ENCODE results near the gene RERE.

RERE gene

GRCh38 chr1:8543965-8544364 is 273.5 kb downstream of the RERE start:
- TF ChIP-seq CTCF (IDR thresholded peaks at IDR 0.05; ENCODE audit: low read length, missing control alignments): no peak
- DNase-seq (ENCODE audit: low read depth): no peak
- no peak overlapping the region for H3K4me3 ChIP-seq (replicated peaks; ENCODE audit: low read depth, low read length)

DNA sequence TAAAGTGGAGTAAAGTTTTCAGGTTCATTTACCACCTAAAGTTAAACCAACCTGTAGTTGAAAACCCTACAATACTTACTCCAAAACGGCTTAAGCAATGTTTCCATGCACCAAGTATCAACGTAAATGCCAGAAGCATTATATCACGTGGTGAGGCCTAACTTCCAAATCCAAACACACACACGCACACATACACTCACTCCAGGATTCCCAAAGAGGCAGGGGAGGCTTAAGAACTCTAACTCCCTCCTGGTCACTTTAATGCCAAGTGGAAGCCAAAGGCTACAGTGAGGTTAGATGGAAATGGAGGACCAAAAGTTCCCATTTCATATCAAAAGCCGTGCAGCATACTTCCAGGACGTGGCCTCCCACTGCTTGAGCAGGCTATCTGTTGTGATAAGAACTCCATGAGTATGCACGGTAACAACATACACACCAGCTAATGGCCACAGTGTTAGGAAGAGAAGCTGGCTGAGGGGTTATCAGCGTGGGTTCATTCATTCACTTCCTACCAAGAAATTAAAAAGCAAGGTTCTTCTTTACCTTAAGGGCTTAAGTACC is 275.4 kb downstream of the RERE start:
- no peak for TF ChIP-seq CTCF (IDR thresholded peaks at IDR 0.05; ENCODE audit: low read length, missing control alignments)
- peak; percentile 79 for DNase-seq (ENCODE audit: low read depth)
- no peak overlapping the region for H3K4me3 ChIP-seq (replicated peaks; ENCODE audit: low read depth, low read length)

DNA sequence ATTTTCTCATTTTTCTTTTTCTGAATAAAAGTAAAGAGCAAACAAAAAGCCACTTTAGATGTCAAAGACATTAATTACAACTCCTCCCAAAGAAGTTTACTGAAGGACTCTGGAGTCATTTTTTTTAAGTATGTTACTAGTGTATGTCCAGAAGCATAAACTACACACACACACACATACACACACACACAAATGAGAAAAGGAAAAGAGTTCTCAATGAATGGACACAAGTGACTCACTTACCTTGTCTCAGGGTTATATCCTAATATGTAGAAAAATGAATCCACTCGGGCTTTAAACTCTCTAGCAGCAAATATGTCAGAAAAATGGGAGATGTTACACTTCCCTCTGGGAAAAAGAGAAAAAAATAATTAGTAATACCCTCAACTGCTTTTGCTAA is 276.5 kb downstream of the RERE start:
- no peak for TF ChIP-seq CTCF (IDR thresholded peaks at IDR 0.05; ENCODE audit: low read length, missing control alignments)
- DNase-seq (ENCODE audit: low read depth): peak; percentile 44
- H3K4me3 ChIP-seq (replicated peaks; ENCODE audit: low read depth, low read length): no peak overlapping the region

GRCh38 chr1:8540261-8540941 is 277.0 kb downstream of the RERE start:
- DNase-seq (ENCODE audit: low read depth): peak; percentile 73
- no peak for TF ChIP-seq CTCF (IDR thresholded peaks at IDR 0.05; ENCODE audit: low read length, missing control alignments)
- no peak overlapping the region for H3K4me3 ChIP-seq (replicated peaks; ENCODE audit: low read depth, low read length)

DNA sequence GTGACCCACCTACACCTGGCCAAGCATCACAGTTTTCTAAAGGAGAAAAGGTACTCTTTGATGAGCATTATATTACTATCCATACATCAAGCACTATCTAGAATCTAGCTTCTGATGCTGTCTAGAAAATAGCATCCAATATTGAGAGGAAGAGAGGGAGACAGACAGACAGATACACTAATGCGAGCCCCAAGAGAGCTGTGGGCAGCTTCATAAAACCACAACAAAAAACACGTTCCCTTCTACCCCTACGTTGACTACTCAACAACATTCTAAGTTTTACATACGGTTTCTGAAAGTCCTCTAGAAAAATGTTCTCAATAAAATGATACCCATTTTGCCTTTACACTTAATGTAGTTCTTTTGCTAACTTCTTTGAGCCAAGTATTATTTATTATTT is 277.8 kb downstream of the RERE start:
- H3K4me3 ChIP-seq (replicated peaks; ENCODE audit: low read depth, low read length): no peak overlapping the region
- no peak for TF ChIP-seq CTCF (IDR thresholded peaks at IDR 0.05; ENCODE audit: low read length, missing control alignments)
- no peak for DNase-seq (ENCODE audit: low read depth)

- no peak for TF ChIP-seq CTCF (IDR thresholded peaks at IDR 0.05; ENCODE audit: low read length, missing control alignments)
- no peak overlapping the region for H3K4me3 ChIP-seq (replicated peaks; ENCODE audit: low read depth, low read length)
Observed at GRCh38 chr1:8538502-8538901, 278.9 kb downstream of the RERE start.

GRCh38 chr1:8537991-8538390 is 279.4 kb downstream of the RERE start:
- TF ChIP-seq CTCF (IDR thresholded peaks at IDR 0.05; ENCODE audit: low read length, missing control alignments): no peak
- peak; percentile 29 for DNase-seq (ENCODE audit: low read depth)
- H3K4me3 ChIP-seq (replicated peaks; ENCODE audit: low read depth, low read length): no peak overlapping the region

More at GRCh38 chr1:8538502-8538901, 278.9 kb downstream of the RERE start:
- DNase-seq (ENCODE audit: low read depth): no peak
